ENCODE data around the gene ADGRF3.
"Not testable (repeated sequence)": the region's sequence is repeated elsewhere in the genome, so short reads cannot be mapped to it uniquely, and the experiment has no call there.

ADGRF3 gene

GRCh38 chr2:26270373-26270772 is 76.2 kb downstream of the ADGRF3 start:
- DNase-seq, result no peak

DNA sequence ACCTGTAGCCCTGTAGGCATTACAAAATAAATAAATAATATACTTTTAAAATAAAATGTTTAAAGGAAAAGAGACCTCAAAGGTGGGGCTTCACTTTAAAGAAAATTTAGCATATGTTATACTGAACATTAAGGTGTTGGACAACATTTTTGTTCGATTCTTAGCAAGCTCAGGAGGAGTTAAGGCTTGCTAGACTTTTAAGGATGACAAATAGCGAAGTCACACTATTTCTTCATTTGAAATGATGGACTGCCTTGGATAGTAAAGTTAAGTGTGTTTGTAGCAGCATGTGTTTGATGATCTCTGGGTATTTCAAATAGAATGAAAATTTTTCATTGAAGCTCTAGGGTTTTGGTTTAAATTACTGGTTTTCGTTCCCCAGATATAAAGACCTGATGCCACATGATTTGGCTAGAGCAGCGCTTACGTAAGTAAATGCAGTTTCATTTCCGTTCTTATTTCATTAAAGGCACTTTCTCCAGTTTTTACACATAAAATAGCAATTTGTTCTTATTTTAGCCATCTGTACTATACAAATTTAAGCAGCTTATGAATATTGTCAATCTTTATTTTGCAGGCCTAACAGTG is 76.9 kb downstream of the ADGRF3 start:
- no peak for DNase-seq

GRCh38 chr2:26268670-26269385 is 77.8 kb downstream of the ADGRF3 start:
- DNase-seq, result not testable (repeated sequence)

GRCh38 chr2:26268213-26268612 is 78.4 kb downstream of the ADGRF3 start:
- no peak for DNase-seq

DNA sequence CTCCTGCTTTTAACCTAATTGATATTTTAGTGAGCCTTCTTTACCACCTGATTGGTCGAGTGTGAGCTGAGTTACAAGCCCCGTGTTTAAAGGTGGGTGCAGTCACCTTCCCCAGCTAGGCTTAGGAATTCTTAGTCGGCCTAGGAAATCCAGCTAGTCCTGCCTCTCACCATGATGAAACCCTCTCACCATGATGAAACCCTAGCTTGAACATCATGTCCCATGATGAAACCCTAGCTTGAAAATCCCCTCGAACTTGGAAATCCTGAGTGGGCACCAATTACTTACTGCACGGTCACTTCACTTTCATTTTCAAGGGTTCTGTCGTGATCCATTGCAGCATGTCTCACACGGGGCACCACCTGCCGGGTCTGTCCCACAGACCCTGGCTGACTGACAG is 87.8 kb downstream of the ADGRF3 start:
- not testable (repeated sequence) for DNase-seq

Measured in 8988T (cell line).